NT2/D1 (cell line): ENCODE results near the gene DIS3L2.

Experiments used
- YY1 ChIP-seq: IDR thresholded peaks from 2 replicates; pipeline ENCODE4 v1.6.1; 2011; ENCODE audit not compliant: insufficient read length, insufficient read depth
- ZNF274 ChIP-seq: IDR thresholded peaks from 2 replicates; pipeline ENCODE4 v1.6.1; 2011; ENCODE audit warnings: mild to moderate bottlenecking, low read depth, low read length

DNA sequence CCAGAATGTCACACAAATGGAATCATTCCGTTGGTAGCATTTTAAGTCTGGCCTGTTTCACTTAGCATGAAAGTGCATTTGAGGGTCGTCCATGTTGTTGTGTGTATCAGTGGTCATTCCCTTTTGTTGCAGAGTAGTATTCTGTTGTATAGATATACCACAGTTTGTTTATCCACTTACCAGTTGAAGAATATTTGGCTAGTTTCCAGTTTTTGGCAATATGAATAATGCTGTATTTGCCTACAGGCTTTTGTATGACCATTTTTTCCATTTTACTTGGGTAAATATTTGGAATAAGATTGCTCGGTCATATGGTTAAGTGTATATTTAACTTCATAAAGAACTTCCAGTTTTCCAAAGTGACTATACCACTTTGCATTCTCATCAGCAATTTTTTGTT, 317.0 kb downstream of the DIS3L2 start:
- TF ChIP-seq YY1 (no peak), ZNF274 (no peak)
